ENCODE measurements around the gene MCRIP1. TPM values are rescaled to one million over a fixed set of nuclear protein-coding genes. Genes with fewer than 3 reads are reported as not detected.

Gene MCRIP1, protein sequence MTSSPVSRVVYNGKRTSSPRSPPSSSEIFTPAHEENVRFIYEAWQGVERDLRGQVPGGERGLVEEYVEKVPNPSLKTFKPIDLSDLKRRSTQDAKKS
- total RNA-seq: 69.2 TPM
- long read RNA-seq, transcript MCRIP1-207 (4 exons, 2,775 nt): minor isoform, 9 of 113 reads
- long read RNA-seq, transcript MCRIP1-203 (6 exons, 925 nt): minor isoform, 6 of 113 reads
- long read RNA-seq, transcript MCRIP1-201 (5 exons, 1,209 nt): major isoform, 74 of 113 reads
- long read RNA-seq, partial matches to known transcripts: 1 of 113 reads
- long read RNA-seq, other reads (novel, unspliced or antisense): 19 of 113 reads

DNA sequence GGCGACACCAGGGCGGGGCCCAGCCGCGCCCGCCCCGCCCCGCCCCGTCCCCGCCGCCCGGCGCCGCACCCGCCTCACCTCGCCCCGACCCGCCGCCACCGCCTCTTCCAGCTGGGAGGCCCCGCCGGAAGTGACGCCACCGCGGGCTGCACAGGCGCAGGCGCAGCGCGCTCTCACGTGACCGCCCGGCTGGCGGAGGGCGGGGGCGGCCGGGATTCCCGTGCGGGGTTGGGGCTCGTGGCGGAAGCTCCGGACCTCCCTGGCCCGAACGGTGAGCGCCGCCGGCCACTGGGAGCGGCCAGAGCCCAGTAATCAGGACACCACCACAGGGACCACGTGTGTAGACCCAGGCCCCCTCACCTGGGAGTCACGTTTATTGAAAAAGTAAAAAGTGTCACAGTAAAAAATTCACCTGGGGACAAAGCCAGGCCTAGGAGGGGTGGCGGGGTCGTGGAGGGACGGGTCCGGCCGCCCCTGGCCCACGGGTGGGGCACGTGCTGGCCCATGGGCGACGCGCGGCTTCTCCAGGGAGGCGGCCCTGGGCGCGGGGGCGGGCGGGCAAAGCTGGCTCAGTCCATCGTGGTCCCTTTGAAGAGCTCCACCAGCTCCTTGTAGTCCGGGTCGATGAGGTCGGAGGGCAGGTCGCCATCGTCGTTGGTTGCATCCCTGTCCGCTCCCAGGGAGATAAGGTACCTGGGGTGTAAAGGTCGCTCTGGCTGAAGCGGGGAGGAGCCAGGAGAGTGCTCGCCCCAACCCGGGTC lies at the start of gene MCRIP1:
MCRIP1 (minus strand) TSS at position 132 of the 761 bp plus-strand sequence. CDS start 8,785 bp downstream, outside the sequence.
- Histone ChIP-seq H3K27me3 (ENCODE audit: low read depth) (no peaks in the 10 kb centered on the region), H3K4me3 (peak within 1 kb of the TSS; percentile 90), H3K36me3 (peaks cover 4% of the 10 kb centered on the region), H3K9me3 (no peaks in the 10 kb centered on the region), H3K4me1 (peaks cover 24% of the 10 kb centered on the region), H3K27ac (peak within 1 kb of the TSS; percentile 94)
- intact Hi-C loops (cut with DNase I): no loop called here
- DNase-seq (peak; percentile 97), ATAC-seq (peak; percentile 90 to 94)
- TF ChIP-seq, protein P1, sequence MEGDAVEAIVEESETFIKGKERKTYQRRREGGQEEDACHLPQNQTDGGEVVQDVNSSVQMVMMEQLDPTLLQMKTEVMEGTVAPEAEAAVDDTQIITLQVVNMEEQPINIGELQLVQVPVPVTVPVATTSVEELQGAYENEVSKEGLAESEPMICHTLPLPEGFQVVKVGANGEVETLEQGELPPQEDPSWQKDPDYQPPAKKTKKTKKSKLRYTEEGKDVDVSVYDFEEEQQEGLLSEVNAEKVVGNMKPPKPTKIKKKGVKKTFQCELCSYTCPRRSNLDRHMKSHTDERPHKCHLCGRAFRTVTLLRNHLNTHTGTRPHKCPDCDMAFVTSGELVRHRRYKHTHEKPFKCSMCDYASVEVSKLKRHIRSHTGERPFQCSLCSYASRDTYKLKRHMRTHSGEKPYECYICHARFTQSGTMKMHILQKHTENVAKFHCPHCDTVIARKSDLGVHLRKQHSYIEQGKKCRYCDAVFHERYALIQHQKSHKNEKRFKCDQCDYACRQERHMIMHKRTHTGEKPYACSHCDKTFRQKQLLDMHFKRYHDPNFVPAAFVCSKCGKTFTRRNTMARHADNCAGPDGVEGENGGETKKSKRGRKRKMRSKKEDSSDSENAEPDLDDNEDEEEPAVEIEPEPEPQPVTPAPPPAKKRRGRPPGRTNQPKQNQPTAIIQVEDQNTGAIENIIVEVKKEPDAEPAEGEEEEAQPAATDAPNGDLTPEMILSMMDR (IDR thresholded peaks at IDR 0.05): no peak

DNA sequence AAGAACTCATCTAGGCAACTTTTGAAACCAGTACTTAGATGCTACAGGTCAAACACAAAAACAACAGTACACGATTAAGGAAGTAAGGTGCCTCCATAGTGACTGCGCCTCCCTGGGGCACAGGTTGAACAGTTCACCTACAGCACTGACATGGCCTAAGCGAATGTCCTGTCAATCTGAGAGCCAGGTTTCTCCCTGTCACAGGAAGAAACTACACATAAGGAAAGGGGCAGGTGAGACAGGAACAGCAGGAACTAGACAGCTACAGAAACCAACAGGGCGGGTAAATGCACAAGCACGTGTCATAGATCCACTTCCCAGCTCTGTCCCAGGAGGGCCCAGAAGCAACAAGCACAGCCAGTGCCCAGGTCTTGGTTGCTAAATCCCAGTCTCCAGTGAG lies 46.0 kb upstream of the MCRIP1 start:
- Histone ChIP-seq H3K36me3 (peaks cover 49% of the 10 kb centered on the region), H3K4me1 (no peaks in the 10 kb centered on the region), H3K9me3 (no peaks in the 10 kb centered on the region), H3K4me3 (no peak overlapping the region), H3K27ac (no peak overlapping the region), H3K27me3 (ENCODE audit: low read depth) (no peaks in the 10 kb centered on the region)
- ATAC-seq (no peak), DNase-seq (no peak)
- TF ChIP-seq, protein P1 (IDR thresholded peaks at IDR 0.05): no peak
- intact Hi-C loops (cut with DNase I): no loop called here

DNA sequence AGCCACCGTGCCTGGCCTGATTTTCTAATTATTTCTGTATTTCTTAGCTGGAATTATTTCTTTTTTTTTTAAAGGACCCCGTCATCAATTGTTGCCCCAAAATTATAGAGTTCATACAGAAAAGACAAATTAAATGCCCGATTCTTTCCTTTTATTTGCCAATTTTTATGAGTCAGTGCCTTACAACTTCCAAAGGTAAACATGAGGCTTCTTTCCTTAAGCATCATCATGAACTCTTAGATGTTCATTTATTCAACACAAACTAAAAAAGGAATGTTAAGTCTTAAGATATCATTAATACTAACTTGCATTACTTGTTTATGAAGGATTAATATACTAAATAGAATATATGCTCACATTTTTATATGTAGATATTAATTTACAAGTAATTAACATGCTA lies 45.2 kb upstream of the MCRIP1 start:
- TF ChIP-seq, protein P1 (IDR thresholded peaks at IDR 0.05): no peak
- Histone ChIP-seq H3K4me1 (peaks cover under 1% of the 10 kb centered on the region), H3K36me3 (peaks cover 42% of the 10 kb centered on the region), H3K27ac (no peak overlapping the region), H3K27me3 (ENCODE audit: low read depth) (no peaks in the 10 kb centered on the region), H3K4me3 (no peak overlapping the region), H3K9me3 (no peaks in the 10 kb centered on the region)
- intact Hi-C loops (cut with DNase I): no loop called here
- DNase-seq (no peak), ATAC-seq (no peak)

DNA sequence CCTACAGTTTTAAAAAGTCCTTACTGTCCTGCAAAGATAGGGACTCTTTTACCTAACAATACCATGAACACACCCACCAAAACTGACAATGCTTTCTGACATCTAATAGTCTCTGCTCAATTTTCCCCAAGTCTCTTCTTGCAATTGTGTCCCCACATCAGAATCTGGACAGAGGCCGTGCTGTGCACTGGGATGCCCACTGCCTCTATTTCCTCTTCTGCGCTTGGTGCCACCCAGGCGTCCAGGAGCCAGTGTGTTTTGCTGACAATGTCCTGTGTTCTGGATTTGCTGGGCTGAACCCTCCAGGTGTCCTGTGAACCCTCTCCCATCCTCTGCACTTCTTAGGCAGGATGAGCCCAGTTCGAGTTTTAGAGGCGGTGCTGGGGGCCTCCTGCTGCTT lies 44.5 kb upstream of the MCRIP1 start:
- no peak for ATAC-seq
- H3K27ac ChIP-seq: no peak overlapping the region

More for the DNA sequence above, 44.5 kb upstream of the MCRIP1 start:
- H3K36me3 ChIP-seq: peaks cover 40% of the 10 kb centered on the region
- TF ChIP-seq, protein P1 (IDR thresholded peaks at IDR 0.05): no peak
- no peaks in the 10 kb centered on the region for H3K27me3 ChIP-seq (ENCODE audit: low read depth)
- intact Hi-C loops (cut with DNase I): no loop called here
- DNase-seq: no peak
- H3K9me3 ChIP-seq: no peaks in the 10 kb centered on the region
- H3K4me1 ChIP-seq: peaks cover 8% of the 10 kb centered on the region
- H3K4me3 ChIP-seq: no peak overlapping the region
